ENCODE data around the gene NCKIPSD. TPM values are rescaled to one million over a fixed set of nuclear protein-coding genes. Genes with fewer than 3 reads are reported as not detected.

Gene NCKIPSD
- total RNA-seq, 1 donor from 2014 or later, result 9.7 TPM

GRCh38 chr3:48635222-48636021 is 50.3 kb downstream of the NCKIPSD start, which contains the start of gene SLC26A6:
SLC26A6 (minus strand) TSS chr3:48635461; CDS start chr3:48635393, 68 bp downstream.
- intact Hi-C loops (cut with micrococcal nuclease), result loop anchor here (1.0 to 5.0 kb wide), 5 partner anchors 21 to 457 kb away; partner anchors contain the start of genes QRICH1 and UQCRC1
- POLR2A ChIA-PET, result interaction anchor here (0.8 to 2.2 kb wide), 4 partner anchors 22 to 169 kb away, joined by 3 to 12 read pairs (median 4); partner anchors contain the start of gene UQCRC1
- DNase-seq, result peak; percentile 90
- TF ChIP-seq, protein P1, sequence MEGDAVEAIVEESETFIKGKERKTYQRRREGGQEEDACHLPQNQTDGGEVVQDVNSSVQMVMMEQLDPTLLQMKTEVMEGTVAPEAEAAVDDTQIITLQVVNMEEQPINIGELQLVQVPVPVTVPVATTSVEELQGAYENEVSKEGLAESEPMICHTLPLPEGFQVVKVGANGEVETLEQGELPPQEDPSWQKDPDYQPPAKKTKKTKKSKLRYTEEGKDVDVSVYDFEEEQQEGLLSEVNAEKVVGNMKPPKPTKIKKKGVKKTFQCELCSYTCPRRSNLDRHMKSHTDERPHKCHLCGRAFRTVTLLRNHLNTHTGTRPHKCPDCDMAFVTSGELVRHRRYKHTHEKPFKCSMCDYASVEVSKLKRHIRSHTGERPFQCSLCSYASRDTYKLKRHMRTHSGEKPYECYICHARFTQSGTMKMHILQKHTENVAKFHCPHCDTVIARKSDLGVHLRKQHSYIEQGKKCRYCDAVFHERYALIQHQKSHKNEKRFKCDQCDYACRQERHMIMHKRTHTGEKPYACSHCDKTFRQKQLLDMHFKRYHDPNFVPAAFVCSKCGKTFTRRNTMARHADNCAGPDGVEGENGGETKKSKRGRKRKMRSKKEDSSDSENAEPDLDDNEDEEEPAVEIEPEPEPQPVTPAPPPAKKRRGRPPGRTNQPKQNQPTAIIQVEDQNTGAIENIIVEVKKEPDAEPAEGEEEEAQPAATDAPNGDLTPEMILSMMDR (IDR thresholded peaks at IDR 0.05), result no peak
- CTCF ChIA-PET, result interaction anchor here (0.7 to 1.9 kb wide), 5 partner anchors 26 to 235 kb away, joined by 3 to 7 read pairs (median 3); partner anchors contain the start of gene CELSR3
- peak; percentile 97 for ATAC-seq (ENCODE audit: low read depth)
- Mint-ChIP-seq H3K27me3 (no peaks in the 10 kb centered on the region), H3K27ac (peak within 1 kb of the TSS; percentile 50), H3K36me3 (ENCODE audit: low read depth) (peaks cover 2% of the 10 kb centered on the region), H3K9me3 (no peaks in the 10 kb centered on the region), H3K4me1 (peaks cover 15% of the 10 kb centered on the region), H3K4me3 (peak within 1 kb of the TSS; percentile 89)

- intact Hi-C loops (cut with micrococcal nuclease), result loop anchor here (1.0 to 5.0 kb wide), 5 partner anchors 22 to 458 kb away; partner anchors contain the start of genes QRICH1 and UQCRC1
- ATAC-seq (ENCODE audit: low read depth) (peak; percentile 23), DNase-seq (peak; percentile 41)
- H3K9me3 Mint-ChIP-seq, result no peaks in the 10 kb centered on the region
- TF ChIP-seq, protein P1 (IDR thresholded peaks at IDR 0.05), result no peak
- H3K27me3 Mint-ChIP-seq, result no peaks in the 10 kb centered on the region
- POLR2A ChIA-PET, result interaction anchor here (0.7 to 2.2 kb wide), 4 partner anchors 22 to 168 kb away, joined by 3 to 12 read pairs (median 6); partner anchors contain the start of gene UQCRC1
- peak overlapping the region; percentile 89 for H3K4me3 Mint-ChIP-seq
- CTCF ChIA-PET, result interaction anchor here (1.0 to 1.9 kb wide), 4 partner anchors 27 to 234 kb away, joined by 3 to 7 read pairs (median 4); no protein-coding TSS in a partner anchor
- H3K27ac Mint-ChIP-seq, result no peak overlapping the region
- H3K36me3 Mint-ChIP-seq (ENCODE audit: low read depth), result peaks cover 2% of the 10 kb centered on the region
- H3K4me1 Mint-ChIP-seq, result peaks cover 15% of the 10 kb centered on the region
Measured at GRCh38 chr3:48634661-48635221, 51.0 kb downstream of the NCKIPSD start.

DNA sequence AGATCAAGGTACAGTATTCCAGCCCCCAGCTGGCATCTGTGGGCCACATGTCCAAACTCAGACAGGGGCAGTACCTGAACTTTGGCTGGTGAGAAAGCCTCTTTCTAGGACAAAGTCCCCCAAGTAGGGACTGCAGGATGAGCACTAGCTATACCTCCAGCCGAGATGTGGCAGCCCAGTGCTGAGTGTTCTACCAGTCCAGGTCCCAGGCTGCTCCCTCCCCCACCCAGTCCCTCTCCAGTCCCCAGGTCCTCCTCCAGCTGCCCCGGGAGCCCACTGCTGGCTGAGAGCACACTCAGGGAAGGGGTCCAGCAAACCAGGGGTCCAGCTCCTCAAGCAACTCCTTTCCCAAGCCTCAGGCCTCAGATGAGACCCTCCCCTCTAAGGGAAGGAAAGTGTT is 52.0 kb downstream of the NCKIPSD start:
- H3K9me3 Mint-ChIP-seq, result no peaks in the 10 kb centered on the region
- peaks cover 2% of the 10 kb centered on the region for H3K36me3 Mint-ChIP-seq (ENCODE audit: low read depth)
- CTCF ChIA-PET, result no interaction called here
- POLR2A ChIA-PET, result interaction anchor here (0.7 kb wide), 1 partner anchor 161 kb away, joined by 7 read pairs; no protein-coding TSS in a partner anchor
- intact Hi-C loops (cut with micrococcal nuclease), result no loop called here
- ATAC-seq (ENCODE audit: low read depth) (no peak), DNase-seq (no peak)
- no peak overlapping the region for H3K4me3 Mint-ChIP-seq
- H3K27me3 Mint-ChIP-seq, result no peaks in the 10 kb centered on the region
- no peak overlapping the region for H3K27ac Mint-ChIP-seq
- peaks cover 15% of the 10 kb centered on the region for H3K4me1 Mint-ChIP-seq
- TF ChIP-seq, protein P1 (IDR thresholded peaks at IDR 0.05), result no peak

DNA sequence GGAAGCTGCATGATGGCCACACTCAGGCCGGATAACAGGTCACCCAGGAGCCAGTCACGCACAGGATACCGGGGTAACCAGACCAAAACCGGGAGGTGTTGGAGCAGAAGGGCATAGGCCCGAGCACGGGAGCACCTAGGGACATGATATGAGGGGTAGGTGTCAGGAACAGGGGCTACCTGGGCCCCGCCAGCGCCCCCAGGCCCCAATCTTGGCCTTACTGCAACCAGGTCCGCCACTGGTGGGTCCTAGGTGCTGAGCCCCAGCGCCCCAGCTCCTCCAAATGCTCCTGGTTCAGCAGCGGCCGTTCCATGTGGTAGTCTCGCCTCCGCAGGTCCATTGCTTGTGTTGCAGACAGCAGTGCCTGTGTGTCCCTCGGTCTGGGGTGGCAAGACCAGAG is 52.5 kb downstream of the NCKIPSD start:
- Mint-ChIP-seq H3K4me3 (no peak overlapping the region), H3K9me3 (no peaks in the 10 kb centered on the region), H3K36me3 (ENCODE audit: low read depth) (peaks cover 2% of the 10 kb centered on the region), H3K27ac (no peak overlapping the region), H3K27me3 (no peaks in the 10 kb centered on the region), H3K4me1 (peaks cover 15% of the 10 kb centered on the region)
- ChIA-PET CTCF (no interaction called here), POLR2A (interaction anchor here (1.0 kb wide), 1 partner anchor 10 kb away, joined by 3 read pairs; no protein-coding TSS in a partner anchor)
- intact Hi-C loops (cut with micrococcal nuclease), result no loop called here
- ATAC-seq (ENCODE audit: low read depth) (no peak), DNase-seq (no peak)
- TF ChIP-seq, protein P1 (IDR thresholded peaks at IDR 0.05), result no peak

Data from activated B cell treated with CpG ODN at 0.5 μM for 24 hours (primary cell).